Right lobe of liver (tissue), 6 donors: Measurements from ENCODE around the gene CDYL2. TPM values are rescaled to one million over a fixed set of nuclear protein-coding genes. Genes with fewer than 3 reads are reported as not detected.
A peak's percentile ranks its signal among the peaks of the same experiment; 100 is the strongest.

ENCODE experiments used
- ATAC-seq, 4 donors: fragments of 200-7000 bp; cut with Tn5 transposase; one replicate each; pipeline ENCODE4 v1.9.1; 2020; ENCODE audit warnings: mild to moderate bottlenecking in 4 of 4, moderate library complexity in 4 of 4
- DNase-seq, 3 donors: peaks; one replicate each; pipeline ENCODE4 v3.0.0-alpha.2; 2020
- H3K27ac ChIP-seq, 3 donors: fragments of 200-600 bp; one replicate each; pipeline ENCODE4 v1.8.0; 2022
- H3K27me3 ChIP-seq, 2 donors: fragments of 200-600 bp; one replicate each; pipeline ENCODE4 v1.8.0; 2022
- H3K36me3 ChIP-seq, 4 donors: fragments of 200-600 bp; sonication (generic) in 1 of 4; one replicate each; pipeline versions ENCODE4 v1.5.1 to v1.8.0; 2017 to 2022; ENCODE audit warnings: control low read depth in 1 of 4
- H3K4me1 ChIP-seq, 4 donors: fragments of 200-600 bp; sonication (generic) in 1 of 4; one replicate each; pipeline versions ENCODE4 v1.5.1 to v1.8.0; 2017 to 2022; ENCODE audit warnings: control low read depth in 1 of 4
- H3K4me3 ChIP-seq, 3 donors: fragments of 200-600 bp; one replicate each; pipeline ENCODE4 v1.8.0; 2022
- H3K9me3 ChIP-seq, 4 donors: fragments of 200-600 bp; sonication (generic) in 1 of 4; one replicate each; pipeline versions ENCODE4 v1.5.1 to v1.8.0; 2017 to 2022; ENCODE audit warnings: control low read depth in 1 of 4
- CTCF ChIP-seq, 4 donors: fragments of 200-600 bp in 3 of 4; fragments of 450-650 bp in 1 of 4; IDR thresholded peaks; one replicate each; pipeline versions ENCODE4 v1.5.1 to v1.8.0; 2016 to 2022; ENCODE audit warnings: antibody characterized with exemption in 4 of 4, mild to moderate bottlenecking in 2 of 4
- POLR2A ChIP-seq: fragments of 450-650 bp; IDR thresholded peaks from one replicate; pipeline ENCODE4 v1.6.1; 2017; ENCODE audit warnings: antibody characterized with exemption, mild to moderate bottlenecking
- WGBS: methylation state at CpG from one replicate; pipeline ENCODE4 v1.1.6; 2018; ENCODE audit warnings: low coverage, low lambda C conversion rate; ENCODE audit not compliant: insufficient coverage; ENCODE audit errors: missing lambda C conversion rate; 5-methylcytosine and 5-hydroxymethylcytosine counted together
- intact Hi-C, 2 donors: fragments of 100-400 bp; cut with DNase I; formaldehyde crosslinking; loops; one replicate each; pipeline versions ENCODE4 v1.11.2 to v1.14.1; 2022
- total RNA-seq, 6 experiments: library from RNA; depleted of rRNA in 2 of 6; stranded (reverse); fragments of >200 nt in 2 of 6; fragmentation: NEBNext Ultra II Directional in 3 of 6; extraction: Animal tissue kit (Norgen Biotek cat#: 25700) in 3 of 6; gene quantifications; one replicate each; pipeline versions ENCODE4 v1.1.0 to v1.2.4, GENCODE V29; 2016 to 2023
- donor health status: DM: no; HTN: yes; CAD: no.
- donor health status: DM: no; HTN: no; CAD: no.
- donor health status: DM: no; HTN: no; CAD: no.
- donor health status: DM: no; HTN: yes; CAD: no.
- donor health status: DM: no; HTN: yes; CAD: no.

Gene CDYL2
- total RNA-seq, 6 experiments from 2014 or later: 2.2 to 12.7 (median 6.3) TPM

GRCh38 chr16:80717611-80718010, 86.8 kb downstream of the CDYL2 start:
- no peak for DNase-seq
- H3K4me1 ChIP-seq: peaks cover 0 to 14% (median 5%) of the 10 kb centered on the region in 4 donors
- peak; percentile 71 to 89 (median 80) for ATAC-seq
- no peak for TF ChIP-seq POLR2A
- no peak for TF ChIP-seq CTCF (IDR thresholded peaks at IDR 0.05)
- H3K9me3 ChIP-seq: no peaks in the 10 kb centered on the region
- no peak overlapping the region for H3K27ac ChIP-seq
- 47% methylated on average over 3 of the region's 3 CpGs for WGBS
- no peaks in the 10 kb centered on the region for H3K27me3 ChIP-seq
- H3K4me3 ChIP-seq: no peak overlapping the region
- no peaks in the 10 kb centered on the region for H3K36me3 ChIP-seq
- intact Hi-C loops: no loop called here

- no peaks in the 10 kb centered on the region for H3K36me3 ChIP-seq
- no peaks in the 10 kb centered on the region for H3K9me3 ChIP-seq
- TF ChIP-seq POLR2A: no peak
- TF ChIP-seq CTCF (IDR thresholded peaks at IDR 0.05): no peak
- H3K4me1 ChIP-seq: peaks cover 0 to 14% (median 5%) of the 10 kb centered on the region in 4 donors
- 90% methylated on average over 2 of the region's 2 CpGs for WGBS
- ATAC-seq: no peak
- no peak overlapping the region for H3K4me3 ChIP-seq
- H3K27me3 ChIP-seq: no peaks in the 10 kb centered on the region
- no peak overlapping the region for H3K27ac ChIP-seq
- intact Hi-C loops: no loop called here
- no peak for DNase-seq
These were observed 87.7 kb downstream of the CDYL2 start for GRCh38 chr16:80716564-80717139.

- 93% methylated on average over 4 of the region's 4 CpGs for WGBS
- ATAC-seq: no peak
- intact Hi-C loops: no loop called here
These were observed 93.0 kb downstream of the CDYL2 start for GRCh38 chr16:80711406-80711805.

GRCh38 chr16:80710918-80711317, 93.5 kb downstream of the CDYL2 start:
- WGBS: 90% methylated on average over 8 of the region's 8 CpGs
- DNase-seq (no peak), ATAC-seq (no peak)

More at GRCh38 chr16:80711406-80711805, 93.0 kb downstream of the CDYL2 start:
- Histone ChIP-seq H3K27ac (no peak overlapping the region), H3K4me3 (no peak overlapping the region), H3K9me3 (no peaks in the 10 kb centered on the region), H3K36me3 (no peaks in the 10 kb centered on the region), H3K4me1 (no peaks in the 10 kb centered on the region), H3K27me3 (no peaks in the 10 kb centered on the region)
- no peak for DNase-seq
- TF ChIP-seq CTCF (IDR thresholded peaks at IDR 0.05): no peak
- TF ChIP-seq POLR2A: no peak

More at GRCh38 chr16:80710918-80711317, 93.5 kb downstream of the CDYL2 start:
- no peaks in the 10 kb centered on the region for H3K4me1 ChIP-seq
- H3K4me3 ChIP-seq: no peak overlapping the region
- H3K36me3 ChIP-seq: no peaks in the 10 kb centered on the region
- no peaks in the 10 kb centered on the region for H3K9me3 ChIP-seq
- no peaks in the 10 kb centered on the region for H3K27me3 ChIP-seq
- H3K27ac ChIP-seq: no peak overlapping the region
- no peak for TF ChIP-seq CTCF (IDR thresholded peaks at IDR 0.05)
- intact Hi-C loops: no loop called here
